Sigmoid colon (tissue), 7 donors: Measurements from ENCODE around the gene RNFT2. TPM values are rescaled to one million over a fixed set of nuclear protein-coding genes. Genes with fewer than 3 reads are reported as not detected.

Experiments used
- DNase-seq: peaks from one replicate; pipeline ENCODE4 v3.0.0-alpha.2; 2019
- H3K27ac ChIP-seq, 4 donors: fragments of 200-600 bp; sonication (generic); one replicate each; pipeline ENCODE4 v1.5.1; 2016 to 2019; ENCODE audit warnings: mild to moderate bottlenecking in 1 of 4
- H3K27me3 ChIP-seq, 3 donors: fragments of 200-600 bp; sonication (generic); one replicate each; pipeline ENCODE4 v1.5.1; 2019; ENCODE audit warnings: mild to moderate bottlenecking in 1 of 3
- H3K36me3 ChIP-seq, 4 donors: fragments of 200-600 bp; sonication (generic); one replicate each; pipeline ENCODE4 v1.5.1; 2016 to 2019
- H3K4me1 ChIP-seq, 4 donors: fragments of 200-600 bp; sonication (generic); one replicate each; pipeline ENCODE4 v1.5.1; 2017 to 2019
- H3K4me3 ChIP-seq, 4 donors: fragments of 200-600 bp; sonication (generic); one replicate each; pipeline ENCODE4 v1.5.1; 2017 to 2019; ENCODE audit warnings: mild to moderate bottlenecking in 2 of 4, moderate library complexity in 1 of 4
- H3K9me3 ChIP-seq, 4 donors: fragments of 200-600 bp in 3 of 4; sonication (generic) in 3 of 4; one replicate each; pipeline versions ENCODE4 v1.5.1 to v1.6.1; 2013 to 2019
- EP300 ChIP-seq, 4 donors: sonication (generic); formaldehyde crosslinking; IDR thresholded peaks; one replicate each; pipeline ENCODE4 v1.6.1; 2017; ENCODE audit warnings: antibody characterized with exemption in 4 of 4
- POLR2A ChIP-seq, 2 donors: fragments of 450-650 bp; IDR thresholded peaks; one replicate each; pipeline ENCODE4 v1.6.1; 2016; ENCODE audit warnings: antibody characterized with exemption in 2 of 2, mild to moderate bottlenecking in 2 of 2, moderate library complexity in 2 of 2
- POLR2AphosphoS5 ChIP-seq, 4 donors: sonication (generic); formaldehyde crosslinking; IDR thresholded peaks; one replicate each; pipeline ENCODE4 v1.6.1; 2017; ENCODE audit warnings: antibody characterized with exemption in 4 of 4
- WGBS, 2 donors: extraction: QIAGEN DNeasy Blood & Tissue Kit; methylation state at CpG; one replicate each; pipeline ENCODE4 v1.1.7; 2013; 5-methylcytosine and 5-hydroxymethylcytosine counted together
- intact Hi-C: fragments of 100-400 bp; cut with DNase I; formaldehyde crosslinking; loops from one replicate; pipeline ENCODE4 v1.15.1; 2023
- polyA plus RNA-seq, 3 donors: library from polyadenylated mRNA; stranded (reverse); fragments of 200-250 nt; gene quantifications; one replicate each; pipeline ENCODE4 v1.2.3, GENCODE V29; 2013
- total RNA-seq, 4 donors: library from RNA; depleted of rRNA; stranded (reverse); fragments of >200 nt; gene quantifications; one replicate each; pipeline ENCODE4 v1.1.0, GENCODE V29; 2016
- TF ChIP-seq, protein P1 (sequence below), 4 experiments: fragments of 450-650 bp in 3 of 4; fragments of 200-600 bp in 1 of 4; IDR thresholded peaks; one replicate each; pipeline ENCODE4 v1.5.1; 2016 to 2019; ENCODE audit warnings: antibody characterized with exemption in 4 of 4, mild to moderate bottlenecking in 3 of 4, moderate library complexity in 2 of 4
- donor health status: healthy with polysubstance abuse.
- donor health status: Bipolar disorder and iron deficiency.
- donor health status: healthy.

Gene RNFT2
- total and polyA plus RNA-seq, 7 donors: 0.36 to 4.3 (median 1.1) TPM

DNA sequence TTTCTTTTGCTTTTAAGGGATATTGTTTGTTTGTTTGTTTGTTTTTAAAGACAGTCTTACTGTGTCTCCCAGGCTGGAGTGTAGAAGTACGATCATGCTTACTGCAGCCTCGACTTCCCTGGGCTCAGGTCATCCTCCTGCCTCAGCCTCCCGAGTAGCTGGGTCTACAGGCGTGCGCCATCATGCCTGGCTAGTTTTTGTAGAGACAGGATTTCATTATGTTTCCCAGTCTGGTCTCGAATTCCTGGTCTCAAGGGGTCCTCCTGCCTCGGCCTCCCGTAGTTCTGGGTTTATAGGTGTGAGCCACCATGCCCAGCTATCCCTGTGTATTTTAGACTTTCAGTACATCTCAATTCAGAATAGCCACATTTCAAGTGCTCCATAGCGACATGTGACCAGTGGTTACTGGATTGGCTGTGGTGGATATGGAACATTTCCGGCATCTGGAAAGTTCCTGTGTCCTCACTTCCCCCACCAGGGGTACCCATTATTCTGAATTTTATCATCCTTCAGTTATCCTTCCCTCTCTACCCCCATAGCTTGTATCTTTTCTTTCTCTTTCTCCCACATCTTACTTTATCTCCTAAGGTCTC, 82.0 kb downstream of the RNFT2 start:
- intact Hi-C loops: no loop called here
- Histone ChIP-seq H3K4me3 (peak overlapping the region in 1 of 4 donors; percentile 76), H3K27ac (peak overlapping the region; percentile 92 to 99 (median 96)), H3K4me1 (peaks cover 0 to 11% (median 10%) of the 10 kb centered on the region in 4 donors), H3K9me3 (no peaks in the 10 kb centered on the region), H3K36me3 (no peaks in the 10 kb centered on the region), H3K27me3 (no peaks in the 10 kb centered on the region)
- TF ChIP-seq POLR2A (IDR thresholded peaks at IDR 0.05): no peak
- TF ChIP-seq EP300 (IDR thresholded peaks at IDR 0.05): no peak
- no peak for TF ChIP-seq POLR2AphosphoS5 (IDR thresholded peaks at IDR 0.05)
- TF ChIP-seq, protein P1, sequence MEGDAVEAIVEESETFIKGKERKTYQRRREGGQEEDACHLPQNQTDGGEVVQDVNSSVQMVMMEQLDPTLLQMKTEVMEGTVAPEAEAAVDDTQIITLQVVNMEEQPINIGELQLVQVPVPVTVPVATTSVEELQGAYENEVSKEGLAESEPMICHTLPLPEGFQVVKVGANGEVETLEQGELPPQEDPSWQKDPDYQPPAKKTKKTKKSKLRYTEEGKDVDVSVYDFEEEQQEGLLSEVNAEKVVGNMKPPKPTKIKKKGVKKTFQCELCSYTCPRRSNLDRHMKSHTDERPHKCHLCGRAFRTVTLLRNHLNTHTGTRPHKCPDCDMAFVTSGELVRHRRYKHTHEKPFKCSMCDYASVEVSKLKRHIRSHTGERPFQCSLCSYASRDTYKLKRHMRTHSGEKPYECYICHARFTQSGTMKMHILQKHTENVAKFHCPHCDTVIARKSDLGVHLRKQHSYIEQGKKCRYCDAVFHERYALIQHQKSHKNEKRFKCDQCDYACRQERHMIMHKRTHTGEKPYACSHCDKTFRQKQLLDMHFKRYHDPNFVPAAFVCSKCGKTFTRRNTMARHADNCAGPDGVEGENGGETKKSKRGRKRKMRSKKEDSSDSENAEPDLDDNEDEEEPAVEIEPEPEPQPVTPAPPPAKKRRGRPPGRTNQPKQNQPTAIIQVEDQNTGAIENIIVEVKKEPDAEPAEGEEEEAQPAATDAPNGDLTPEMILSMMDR (IDR thresholded peaks at IDR 0.05): no peak
- DNase-seq: no peak
- WGBS, 2 donors: 54 to 83% methylated on average over 10 of the region's 10 CpGs

- intact Hi-C loops: no loop called here
- Histone ChIP-seq H3K27me3 (no peaks in the 10 kb centered on the region), H3K36me3 (no peaks in the 10 kb centered on the region), H3K4me3 (no peak overlapping the region), H3K9me3 (no peaks in the 10 kb centered on the region), H3K4me1 (peaks cover 0 to 11% (median 10%) of the 10 kb centered on the region in 4 donors), H3K27ac (no peak overlapping the region)
- TF ChIP-seq EP300 (IDR thresholded peaks at IDR 0.05) (no peak), POLR2AphosphoS5 (IDR thresholded peaks at IDR 0.05) (no peak), POLR2A (IDR thresholded peaks at IDR 0.05) (no peak)
- TF ChIP-seq, protein P1 (IDR thresholded peaks at IDR 0.05): no peak
- 79 to 86% methylated on average over 8 of the region's 8 CpGs for WGBS, 2 donors
- no peak for DNase-seq
Measured at GRCh38 chr12:116821291-116821690, 83.2 kb downstream of the RNFT2 start.

GRCh38 chr12:116827432-116827831, 89.3 kb downstream of the RNFT2 start:
- no peaks in the 10 kb centered on the region for H3K27me3 ChIP-seq
- TF ChIP-seq POLR2AphosphoS5 (IDR thresholded peaks at IDR 0.05): no peak
- TF ChIP-seq POLR2A (IDR thresholded peaks at IDR 0.05): no peak
- TF ChIP-seq, protein P1 (IDR thresholded peaks at IDR 0.05): no peak
- TF ChIP-seq EP300 (IDR thresholded peaks at IDR 0.05): no peak
- WGBS, 2 donors: 86 to 90% methylated on average over 4 of the region's 4 CpGs
- no peaks in the 10 kb centered on the region for H3K9me3 ChIP-seq
- intact Hi-C loops: no loop called here
- H3K4me1 ChIP-seq: no peaks in the 10 kb centered on the region
- H3K4me3 ChIP-seq: no peak overlapping the region
- H3K27ac ChIP-seq: no peak overlapping the region
- no peaks in the 10 kb centered on the region for H3K36me3 ChIP-seq
- DNase-seq: no peak

- intact Hi-C loops: no loop called here
- H3K4me3 ChIP-seq: no peak overlapping the region
- WGBS, 2 donors: 21 to 62% methylated on average over 6 of the region's 6 CpGs
- no peak overlapping the region for H3K27ac ChIP-seq
- TF ChIP-seq, protein P1 (IDR thresholded peaks at IDR 0.05): no peak
- no peak for TF ChIP-seq POLR2AphosphoS5 (IDR thresholded peaks at IDR 0.05)
- H3K36me3 ChIP-seq: no peaks in the 10 kb centered on the region
- no peak for DNase-seq
- no peaks in the 10 kb centered on the region for H3K27me3 ChIP-seq
- no peaks in the 10 kb centered on the region for H3K9me3 ChIP-seq
- H3K4me1 ChIP-seq: no peaks in the 10 kb centered on the region
Measured at GRCh38 chr12:116832353-116832752, 94.2 kb downstream of the RNFT2 start.

DNA sequence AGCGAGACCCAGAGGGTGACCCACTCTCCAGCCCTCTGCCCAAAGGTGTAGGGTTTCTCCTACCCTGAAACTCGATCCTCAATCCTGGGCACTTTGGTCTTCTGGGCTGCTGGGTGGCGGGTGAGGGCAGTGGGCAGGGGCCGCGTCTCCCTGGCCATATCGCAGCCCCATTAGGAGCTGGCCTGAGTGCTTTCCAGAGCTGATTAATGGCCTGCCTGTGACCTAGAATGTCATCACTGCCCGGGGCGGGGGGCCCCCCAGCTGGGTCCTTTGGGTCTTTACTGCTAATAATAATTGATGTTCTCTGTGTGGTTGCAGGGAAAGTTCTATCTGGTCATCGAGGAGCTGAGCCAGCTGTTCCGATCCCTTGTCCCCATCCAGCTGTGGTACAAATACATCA, 95.4 kb downstream of the RNFT2 start:
- Histone ChIP-seq H3K9me3 (no peaks in the 10 kb centered on the region), H3K4me1 (no peaks in the 10 kb centered on the region), H3K27me3 (no peaks in the 10 kb centered on the region), H3K27ac (no peak overlapping the region), H3K4me3 (no peak overlapping the region), H3K36me3 (no peaks in the 10 kb centered on the region)
- no peak for DNase-seq
- TF ChIP-seq, protein P1 (IDR thresholded peaks at IDR 0.05): no peak
- no peak for TF ChIP-seq EP300 (IDR thresholded peaks at IDR 0.05)
- no peak for TF ChIP-seq POLR2AphosphoS5 (IDR thresholded peaks at IDR 0.05)
- no peak for TF ChIP-seq POLR2A (IDR thresholded peaks at IDR 0.05)
- WGBS, 2 donors: 91% methylated on average over 10 of the region's 10 CpGs
- intact Hi-C loops: no loop called here
